H1 (cell line): ENCODE results near the gene MTX2. TPM values are rescaled to one million over a fixed set of nuclear protein-coding genes. Genes with fewer than 3 reads are reported as not detected.

Experiments used
- CTCF ChIA-PET: fragments of 300-600 bp; sonication (Branson Sonifier 250); formaldehyde crosslinking; loops from one replicate; lab custom pipeline; 2021; ENCODE audit not compliant: partially characterized antibody; lab: Charles Lee
- POLR2A ChIA-PET: fragments of 300-600 bp; sonication (Branson Sonifier 250); formaldehyde crosslinking; loops from one replicate; lab custom pipeline; 2021; ENCODE audit warnings: inconsistent platforms; ENCODE audit not compliant: partially characterized antibody; lab: Charles Lee
- DNase-seq, 2 experiments: peaks; one replicate each; pipeline versions ENCODE4 v3.0.0 to v3.0.0-alpha.2; 2010 to 2022; ENCODE audit warnings: low spot score in 2 of 2, low read depth in 1 of 2, mixed read lengths in 1 of 2
- FAIRE-seq: peaks from 2 replicates; lab custom pipeline; 2011; peaks lifted over from hg19 to GRCh38; lab: Jason Lieb, UNC
- H2AFZ ChIP-seq: 2 replicates; pipeline ENCODE4 v1.8.1; 2012; ENCODE audit warnings: low read length, inconsistent platforms
- H2AK5ac ChIP-seq: 2 replicates; pipeline ENCODE4 v1.6.1; 2013; ENCODE audit warnings: low read depth, low read length
- H2BK120ac ChIP-seq: replicated peaks from 2 replicates; pipeline ENCODE3; 2013; ENCODE audit warnings: low read depth, low read length, inconsistent platforms
- H2BK12ac ChIP-seq: 2 replicates; pipeline ENCODE4 v1.6.1; 2013; ENCODE audit warnings: low read depth, low read length
- H2BK15ac ChIP-seq: 2 replicates; pipeline ENCODE4 v1.6.1; 2013; ENCODE audit warnings: low read length
- H2BK20ac ChIP-seq: 2 replicates; pipeline ENCODE4 v1.6.1; 2013; ENCODE audit warnings: low read length
- H2BK5ac ChIP-seq: 2 replicates; pipeline ENCODE4 v1.6.1; 2013; ENCODE audit warnings: low read depth, low read length
- H3K14ac ChIP-seq: 2 replicates; pipeline ENCODE4 v1.6.1; 2013; ENCODE audit warnings: inconsistent platforms; ENCODE audit not compliant: insufficient read length
- H3K18ac ChIP-seq: 2 replicates; pipeline ENCODE4 v1.6.1; 2013; ENCODE audit warnings: low read length; ENCODE audit errors: extremely low read depth
- H3K23ac ChIP-seq: 2 replicates; pipeline ENCODE4 v1.6.1; 2013; ENCODE audit warnings: inconsistent platforms; ENCODE audit not compliant: insufficient read length
- H3K23me2 ChIP-seq: 2 replicates; pipeline ENCODE4 v1.6.1; 2013; ENCODE audit warnings: low read depth, low read length
- H3K27ac ChIP-seq: 2 replicates; pipeline ENCODE4 v1.6.1; 2011; ENCODE audit warnings: low read depth, low read length, inconsistent platforms
- H3K27me3 ChIP-seq, 4 experiments: replicated peaks in 1 of 4; 1 replicate in 1 of 4; 2 replicates in 3 of 4; pipeline versions ENCODE4 v1.6.1 to v1.8.1; 2011 to 2013; ENCODE audit warnings: low read length in 3 of 4, mild to moderate bottlenecking in 3 of 4, inconsistent platforms in 2 of 4, mixed read lengths in 2 of 4, moderate library complexity in 1 of 4; ENCODE audit not compliant: control insufficient read depth in 3 of 4, insufficient read depth in 3 of 4; ENCODE audit errors: extremely low read depth in 1 of 4
- H3K36me3 ChIP-seq, 4 experiments: 2 replicates each; pipeline versions ENCODE4 v1.6.1 to v1.8.1; 2011 to 2013; ENCODE audit warnings: mild to moderate bottlenecking in 4 of 4, low read length in 3 of 4, moderate library complexity in 2 of 4, control low read depth in 1 of 4, inconsistent platforms in 1 of 4; ENCODE audit not compliant: insufficient read depth in 4 of 4, control insufficient read depth in 2 of 4
- H3K4ac ChIP-seq: replicated peaks from 2 replicates; pipeline ENCODE3; 2013; ENCODE audit warnings: low read length, low read depth, mixed read lengths, inconsistent platforms; ENCODE audit not compliant: insufficient read length
- H3K4me1 ChIP-seq, 4 experiments: replicated peaks in 1 of 4; 1 replicate in 1 of 4; 2 replicates in 3 of 4; pipeline versions ENCODE4 v1.6.1 to v1.8.1; 2011 to 2013; ENCODE audit warnings: low read length in 3 of 4, inconsistent platforms in 2 of 4, mixed read lengths in 1 of 4; ENCODE audit not compliant: insufficient read depth in 4 of 4, control insufficient read depth in 3 of 4
- H3K4me2 ChIP-seq, 2 experiments: 2 replicates each; pipeline versions ENCODE4 v1.6.1 to v1.8.1; 2011 to 2013; ENCODE audit warnings: low read depth in 2 of 2, low read length in 2 of 2, control low read depth in 1 of 2, inconsistent platforms in 1 of 2, mild to moderate bottlenecking in 1 of 2; ENCODE audit not compliant: insufficient read depth in 1 of 2
- H3K4me3 ChIP-seq, 4 experiments: fragments of 200-600, 300-600 bp in 1 of 4; sonication (generic), shearing (Covaris generic), sonication (Bioruptor Twin) in 1 of 4; 2 replicates each; pipeline versions ENCODE4 v1.5.1 to v1.8.1; 2011 to 2016; ENCODE audit warnings: low read length in 4 of 4, low read depth in 3 of 4, control low read depth in 2 of 4, inconsistent platforms in 2 of 4, mild to moderate bottlenecking in 2 of 4, mixed read lengths in 1 of 4, moderate library complexity in 1 of 4; ENCODE audit not compliant: insufficient read depth in 2 of 4; ENCODE audit errors: extremely low read depth in 1 of 4
- H3K56ac ChIP-seq: replicated peaks from 2 replicates; pipeline ENCODE3; 2013; ENCODE audit warnings: low read depth, mild to moderate bottlenecking, mixed read lengths, low read length, inconsistent platforms; ENCODE audit not compliant: insufficient read length
- H3K79me1 ChIP-seq: 2 replicates; pipeline ENCODE4 v1.6.1; 2013; ENCODE audit warnings: low read depth, low read length, control low read depth
- H3K79me2 ChIP-seq, 2 experiments: 2 replicates each; pipeline versions ENCODE4 v1.6.1 to v1.8.1; 2012 to 2013; ENCODE audit warnings: low read length in 2 of 2, mild to moderate bottlenecking in 2 of 2, inconsistent platforms in 1 of 2; ENCODE audit not compliant: insufficient read depth in 2 of 2, control insufficient read depth in 1 of 2
- H3K9ac ChIP-seq, 4 experiments: replicated peaks in 1 of 4; 1 replicate in 1 of 4; 2 replicates in 3 of 4; pipeline versions ENCODE4 v1.6.1 to v1.8.1; 2011 to 2013; ENCODE audit warnings: low read depth in 3 of 4, low read length in 3 of 4, control low read depth in 2 of 4, mild to moderate bottlenecking in 2 of 4, moderate library complexity in 2 of 4, inconsistent platforms in 1 of 4; ENCODE audit errors: extremely low read depth in 1 of 4
- H3K9me3 ChIP-seq, 2 experiments: 2 replicates each; pipeline versions ENCODE4 v1.6.1 to v1.8.1; 2012 to 2013; ENCODE audit warnings: mild to moderate bottlenecking in 2 of 2, moderate library complexity in 2 of 2, control low read depth in 1 of 2, inconsistent platforms in 1 of 2, low read depth in 1 of 2, low read length in 1 of 2, mixed read lengths in 1 of 2; ENCODE audit not compliant: insufficient read depth in 2 of 2
- H4K20me1 ChIP-seq, 2 experiments: replicated peaks in 1 of 2; 2 replicates each; pipeline versions ENCODE3 to v1.8.1; 2011 to 2013; ENCODE audit warnings: inconsistent platforms in 2 of 2, low read length in 2 of 2, mild to moderate bottlenecking in 1 of 2; ENCODE audit not compliant: insufficient read depth in 2 of 2, control insufficient read depth in 1 of 2
- H4K5ac ChIP-seq: 2 replicates; pipeline ENCODE4 v1.6.1; 2013; ENCODE audit warnings: low read length, low read depth, mixed read lengths, inconsistent platforms; ENCODE audit not compliant: insufficient read length
- H4K8ac ChIP-seq: 2 replicates; pipeline ENCODE4 v1.8.0; 2013; ENCODE audit warnings: mild to moderate bottlenecking, moderate library complexity, low read length, inconsistent platforms; ENCODE audit not compliant: insufficient read depth; ENCODE audit errors: extremely low read depth
- H4K91ac ChIP-seq: replicated peaks from 2 replicates; pipeline ENCODE3; 2013; ENCODE audit warnings: low read length, mixed read lengths, inconsistent platforms; ENCODE audit not compliant: insufficient read length
- BACH1 ChIP-seq: IDR thresholded peaks from 2 replicates; pipeline ENCODE4 v1.6.1; 2012; ENCODE audit warnings: low read length, improper control_type of control experiment
- CHD1 ChIP-seq: IDR thresholded peaks from 2 replicates; pipeline ENCODE4 v1.6.1; 2012; ENCODE audit warnings: low read depth, low read length, improper control_type of control experiment
- CHD2 ChIP-seq: IDR thresholded peaks from 2 replicates; pipeline ENCODE4 v1.6.1; 2012; ENCODE audit warnings: low read length, improper control_type of control experiment
- JUND ChIP-seq: IDR thresholded peaks from 2 replicates; pipeline ENCODE4 v1.6.1; 2011; ENCODE audit warnings: mild to moderate bottlenecking, improper control_type of control experiment, low read length
- POLR2AphosphoS5 ChIP-seq: IDR thresholded peaks from 2 replicates; pipeline ENCODE4 v1.6.1; 2011; ENCODE audit warnings: low read depth, low read length
- SIRT6 ChIP-seq: IDR thresholded peaks from one replicate; pipeline ENCODE4 v1.7.1; 2012; ENCODE audit warnings: low read length, inconsistent platforms
- SP1 ChIP-seq: IDR thresholded peaks from 2 replicates; pipeline ENCODE4 v1.6.1; 2011; ENCODE audit warnings: low read depth, low read length
- SP2 ChIP-seq: IDR thresholded peaks from 2 replicates; pipeline ENCODE4 v1.6.1; 2012; ENCODE audit warnings: mild to moderate bottlenecking, low read length, inconsistent platforms
- SP4 ChIP-seq: IDR thresholded peaks from 2 replicates; pipeline ENCODE4 v1.6.1; 2012; ENCODE audit warnings: low read length, inconsistent platforms
- TEAD4 ChIP-seq: IDR thresholded peaks from 2 replicates; pipeline ENCODE4 v1.6.1; 2012; ENCODE audit warnings: low read depth, low read length, inconsistent platforms, mixed read lengths
- YY1 ChIP-seq: IDR thresholded peaks from 2 replicates; pipeline ENCODE4 v1.6.1; 2011; ENCODE audit warnings: low read depth, mild to moderate bottlenecking, low read length
- whole genome bisulfite sequencing, 2 experiments: shearing (Covaris generic) in 1 of 2; methylation state at CpG; one replicate each; pipeline versions ENCODE4 v1.1.6 to v1.1.7; 2013 to 2015; ENCODE audit warnings: low lambda C conversion rate in 2 of 2, mixed read lengths in 2 of 2, inconsistent platforms in 1 of 2, low coverage in 1 of 2, missing lambda C conversion rate in 1 of 2; ENCODE audit not compliant: insufficient replicate concordance in 2 of 2, insufficient coverage in 1 of 2, insufficient read length in 1 of 2; ENCODE audit errors: extremely low coverage in 1 of 2, missing lambda C conversion rate in 1 of 2; 5-methylcytosine and 5-hydroxymethylcytosine counted together
- polyA plus RNA-seq, 7 experiments: library from polyadenylated mRNA; depleted of rRNA in 3 of 7; stranded (reverse) in 5 of 7; unstranded in 2 of 7; fragments of >200 nt in 5 of 7; fragments of 200-250 nt in 2 of 7; gene quantifications; 1 replicate in 5 of 7; 2 replicates in 1 of 7; 4 replicates in 1 of 7; pipeline versions ENCODE4 v1.2.1 to v1.2.3, GENCODE V29; 2011 to 2013; ENCODE audit warnings: missing spikeins in 2 of 7, mixed read lengths in 2 of 7
- total RNA-seq: library from RNA; stranded (reverse); fragmentation: NEBNext Ultra II Directional; extraction: Animal tissue kit (Norgen Biotek cat#: 25700); gene quantifications from 2 replicates; pipeline ENCODE4 v1.2.1, GENCODE V29; 2021
- TF ChIP-seq, protein P1 (sequence below): IDR thresholded peaks from 2 replicates; pipeline ENCODE4 v1.6.1; 2011; ENCODE audit warnings: low read depth, mild to moderate bottlenecking, low read length; ENCODE audit not compliant: insufficient read depth
- TF ChIP-seq, protein P2 (sequence below): IDR thresholded peaks from 2 replicates; pipeline ENCODE4 v1.6.1; 2012; ENCODE audit warnings: low read length, inconsistent platforms

The MTX2 gene
- total and polyA plus RNA-seq, 2 of the 8 experiments (the other 6 are each of a cell fraction or from before 2014, with no cell fraction given) = 33.5 to 38.3 TPM

DNA sequence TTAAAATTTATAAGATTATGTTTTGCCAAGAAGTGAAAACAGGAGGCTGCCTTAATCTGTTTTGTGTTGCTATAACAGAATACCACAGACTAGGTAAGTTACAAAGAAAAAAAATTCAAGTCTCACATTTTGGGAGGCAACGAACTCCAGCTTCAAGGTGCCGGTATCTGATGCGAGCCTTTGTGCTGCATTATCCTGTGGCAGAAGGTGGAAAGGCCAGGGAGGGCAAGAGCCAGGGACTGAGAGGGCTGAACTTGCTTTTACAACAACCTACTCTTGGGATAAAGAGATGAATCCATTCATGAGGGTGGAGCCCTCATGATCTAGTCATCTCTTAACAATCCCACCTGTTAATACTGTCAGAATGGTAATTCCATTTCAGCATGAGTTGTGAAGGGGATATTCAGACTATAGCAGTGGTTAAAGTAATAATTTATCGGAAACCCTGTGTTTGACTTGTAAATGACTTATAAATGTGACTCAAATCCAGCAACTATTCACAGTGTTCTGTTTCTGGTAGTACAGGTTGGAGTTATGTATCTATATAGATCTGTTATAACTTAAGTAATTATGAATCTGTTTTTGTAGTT, 3.7 kb downstream of the MTX2 start:
- no peak overlapping the region for H3K27ac ChIP-seq
- CTCF ChIA-PET = interaction anchor here (0.7 kb wide), 1 partner anchor 23 kb away, joined by 3 read pairs; no protein-coding TSS in a partner anchor
- no peak overlapping the region for H2BK120ac ChIP-seq
- no peak overlapping the region for H2BK5ac ChIP-seq
- TF ChIP-seq TEAD4 (no peak), CHD1 (no peak), YY1 (no peak), POLR2AphosphoS5 (no peak), SP4 (no peak), CHD2 (no peak), SIRT6 (no peak), SP2 (no peak), JUND (no peak), SP1 (no peak), BACH1 (no peak)
- TF ChIP-seq, protein P1, sequence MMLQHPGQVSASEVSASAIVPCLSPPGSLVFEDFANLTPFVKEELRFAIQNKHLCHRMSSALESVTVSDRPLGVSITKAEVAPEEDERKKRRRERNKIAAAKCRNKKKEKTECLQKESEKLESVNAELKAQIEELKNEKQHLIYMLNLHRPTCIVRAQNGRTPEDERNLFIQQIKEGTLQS = no peak
- TF ChIP-seq, protein P2, sequence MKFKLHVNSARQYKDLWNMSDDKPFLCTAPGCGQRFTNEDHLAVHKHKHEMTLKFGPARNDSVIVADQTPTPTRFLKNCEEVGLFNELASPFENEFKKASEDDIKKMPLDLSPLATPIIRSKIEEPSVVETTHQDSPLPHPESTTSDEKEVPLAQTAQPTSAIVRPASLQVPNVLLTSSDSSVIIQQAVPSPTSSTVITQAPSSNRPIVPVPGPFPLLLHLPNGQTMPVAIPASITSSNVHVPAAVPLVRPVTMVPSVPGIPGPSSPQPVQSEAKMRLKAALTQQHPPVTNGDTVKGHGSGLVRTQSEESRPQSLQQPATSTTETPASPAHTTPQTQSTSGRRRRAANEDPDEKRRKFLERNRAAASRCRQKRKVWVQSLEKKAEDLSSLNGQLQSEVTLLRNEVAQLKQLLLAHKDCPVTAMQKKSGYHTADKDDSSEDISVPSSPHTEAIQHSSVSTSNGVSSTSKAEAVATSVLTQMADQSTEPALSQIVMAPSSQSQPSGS = no peak
- H3K14ac ChIP-seq = no peak overlapping the region
- no peaks in the 10 kb centered on the region for H3K27me3 ChIP-seq
- no peak overlapping the region for H3K56ac ChIP-seq
- no peak overlapping the region for H4K5ac ChIP-seq
- no peaks in the 10 kb centered on the region for H3K36me3 ChIP-seq
- no peak overlapping the region for H2BK15ac ChIP-seq
- no peaks in the 10 kb centered on the region for H3K9me3 ChIP-seq
- H3K18ac ChIP-seq = no peak overlapping the region
- no peak overlapping the region for H3K4me2 ChIP-seq
- no peak overlapping the region for H2BK20ac ChIP-seq
- 0 out of 2 replicates have a peak, but pooled peaks cover 3% of the 10 kb centered on the region for H3K79me1 ChIP-seq
- peaks cover 2 to 7% of the 10 kb centered on the region in 2 experiments for H4K20me1 ChIP-seq
- POLR2A ChIA-PET = interaction anchor here (1.1 kb wide), 1 partner anchor 11 kb away, joined by 5 read pairs; no protein-coding TSS in a partner anchor
- H2AK5ac ChIP-seq = no peak overlapping the region
- DNase-seq (no peak), FAIRE-seq (no peak)
- H3K79me2 ChIP-seq = peaks cover 0 to 77% of the 10 kb centered on the region in 2 experiments; a peak in 2 of 4 replicates
- no peaks in the 10 kb centered on the region for H3K23me2 ChIP-seq
- WGBS, 2 experiments = 91% methylated on average over 4 of the region's 4 CpGs; no CpG with 5 or more reads in 1 of the 2 experiments
- no peak overlapping the region for H3K4me3 ChIP-seq
- no peak overlapping the region for H4K91ac ChIP-seq
- H3K4me1 ChIP-seq = peaks cover 0 to 2% (median 0%) of the 10 kb centered on the region in 4 experiments; a peak in 1 of 7 replicates
- no peak overlapping the region for H3K4ac ChIP-seq
- H4K8ac ChIP-seq = no peak overlapping the region
- no peak overlapping the region for H3K9ac ChIP-seq
- H3K23ac ChIP-seq = no peak overlapping the region
- no peak overlapping the region for H2BK12ac ChIP-seq
- H2AFZ ChIP-seq = no peak overlapping the region
